ENCODE measurements around the gene GALM.
"Not testable (repeated sequence)": the region's sequence is repeated elsewhere in the genome, so short reads cannot be mapped to it uniquely, and the experiment has no call there.

The GALM gene

GRCh38 chr2:38665854-38666555 lies at the start of gene GALM:
TSS of gene GALM (plus strand) at chr2:38666114. CDS start at chr2:38666162, 48 bp downstream.
- no peak for DNase-seq

- DNase-seq = no peak
Measured at GRCh38 chr2:38617301-38617700, 48.6 kb upstream of the GALM start.

GRCh38 chr2:38619458-38620164 lies 46.3 kb upstream of the GALM start:
- DNase-seq = no peak

- no peak for DNase-seq
Measured at GRCh38 chr2:38620282-38620977, 45.5 kb upstream of the GALM start.

- no peak for DNase-seq
Measured at GRCh38 chr2:38621018-38621417, 44.9 kb upstream of the GALM start.

GRCh38 chr2:38622210-38622609 lies 43.7 kb upstream of the GALM start:
- no peak for DNase-seq

GRCh38 chr2:38626326-38627035 lies 39.4 kb upstream of the GALM start:
- no peak for DNase-seq

GRCh38 chr2:38627391-38627790 lies 38.5 kb upstream of the GALM start:
- no peak for DNase-seq

- DNase-seq = no peak
Measured at GRCh38 chr2:38629684-38630083, 36.2 kb upstream of the GALM start.

GRCh38 chr2:38631976-38632375 lies 33.9 kb upstream of the GALM start:
- DNase-seq = no peak

- no peak for DNase-seq
Measured at GRCh38 chr2:38632980-38633379, 32.9 kb upstream of the GALM start.

- DNase-seq = no peak
Measured at GRCh38 chr2:38633895-38634294, 32.0 kb upstream of the GALM start.

GRCh38 chr2:38634684-38635083 lies 31.2 kb upstream of the GALM start:
- no peak for DNase-seq

GRCh38 chr2:38635139-38635538 lies 30.8 kb upstream of the GALM start:
- DNase-seq = no peak

GRCh38 chr2:38636069-38636468 lies 29.8 kb upstream of the GALM start:
- no peak for DNase-seq

- not testable (repeated sequence) for DNase-seq
Measured at GRCh38 chr2:38642373-38643017, 23.4 kb upstream of the GALM start.

- no peak for DNase-seq
Measured at GRCh38 chr2:38643021-38643671, 22.8 kb upstream of the GALM start.

- not testable (repeated sequence) for DNase-seq
Measured at GRCh38 chr2:38643683-38644511, 22.0 kb upstream of the GALM start.

GRCh38 chr2:38648107-38648761 lies 17.7 kb upstream of the GALM start:
- no peak for DNase-seq

GRCh38 chr2:38649176-38649728 lies 16.7 kb upstream of the GALM start:
- DNase-seq = no peak

Measured in NCI-H1417 treated with DMSO at 0.1 percent for 48 hours (cell line).